ENCODE results near the gene GLRX. TPM values are rescaled to one million over a fixed set of nuclear protein-coding genes. Genes with fewer than 3 reads are reported as not detected.
"Not testable (repeated sequence)": the region's sequence is repeated elsewhere in the genome, so short reads cannot be mapped to it uniquely, and the experiment has no call there.

GLRX gene
- total RNA-seq: 55.4 and 60.2 TPM in 2 replicates

GRCh38 chr5:95822542-95823181, at the start of gene GLRX:
GLRX (minus strand) TSS chr5:95822726; CDS start chr5:95822662, 64 bp downstream.
- ATAC-seq (ENCODE audit: low read depth) (peak; percentile 30), DNase-seq (no peak)
- peak within 1 kb of the TSS; percentile 95 for H3K4me3 Mint-ChIP-seq
- H3K27ac Mint-ChIP-seq: peak within 1 kb of the TSS; percentile 98
- ChIA-PET CTCF (interaction anchor here (1.1 to 4.5 kb wide), 7 partner anchors 9 to 60 kb away, joined by 3 to 32 read pairs (median 6); no protein-coding TSS in a partner anchor), POLR2A (interaction anchor here (0.5 to 10.1 kb wide), 13 partner anchors 9 to 1360 kb away, joined by 3 to 233 read pairs (median 8); partner anchors contain the start of gene RFESD)
- H3K36me3 Mint-ChIP-seq (ENCODE audit: low read depth): peaks cover 16% of the 10 kb centered on the region
- H3K9me3 Mint-ChIP-seq: no peaks in the 10 kb centered on the region
- intact Hi-C loops (cut with micrococcal nuclease): loop anchor here (1.0 to 10.0 kb wide), 8 partner anchors 12 to 1360 kb away; partner anchors contain the start of genes ELL2, ERAP1 and RIOK2
- no peaks in the 10 kb centered on the region for H3K27me3 Mint-ChIP-seq
- H3K4me1 Mint-ChIP-seq: peaks cover 72% of the 10 kb centered on the region
- TF ChIP-seq CTCF (IDR thresholded peaks at IDR 0.05): no peak

GRCh38 chr5:95871146-95871806, 48.8 kb upstream of the GLRX start:
- no peak for TF ChIP-seq CTCF (IDR thresholded peaks at IDR 0.05)
- Mint-ChIP-seq H3K36me3 (ENCODE audit: low read depth) (no peaks in the 10 kb centered on the region), H3K4me1 (peaks cover 34% of the 10 kb centered on the region), H3K4me3 (no peak overlapping the region), H3K27ac (no peak overlapping the region), H3K9me3 (no peaks in the 10 kb centered on the region), H3K27me3 (no peaks in the 10 kb centered on the region)
- CTCF ChIA-PET: interaction anchor here (1.4 to 1.7 kb wide), 2 partner anchors 9 to 227 kb away, joined by 3 to 4 read pairs; no protein-coding TSS in a partner anchor
- DNase-seq: no peak
- POLR2A ChIA-PET: interaction anchor here (1.4 kb wide), 1 partner anchor 91 kb away, joined by 5 read pairs; the partner anchor contains the start of gene ELL2
- no peak for ATAC-seq (ENCODE audit: low read depth)
- intact Hi-C loops (cut with micrococcal nuclease): no loop called here

- ChIA-PET POLR2A (interaction anchor here (0.8 to 2.6 kb wide), 3 partner anchors 58 to 92 kb away, joined by 5 to 10 read pairs (median 5); partner anchors contain the start of gene ELL2), CTCF (interaction anchor here (1.4 to 3.0 kb wide), 2 partner anchors 11 to 226 kb away, joined by 3 to 15 read pairs; no protein-coding TSS in a partner anchor)
- peak overlapping the region; percentile 76 for H3K27ac Mint-ChIP-seq
- peak; percentile 33 for ATAC-seq (ENCODE audit: low read depth)
- no peaks in the 10 kb centered on the region for H3K36me3 Mint-ChIP-seq (ENCODE audit: low read depth)
- no peaks in the 10 kb centered on the region for H3K27me3 Mint-ChIP-seq
- intact Hi-C loops (cut with micrococcal nuclease): loop anchor here (1.0 kb wide), 1 partner anchor 91 kb away; the partner anchor contains the start of gene ELL2
- H3K4me3 Mint-ChIP-seq: peak overlapping the region; percentile 42
- DNase-seq: no peak
- H3K4me1 Mint-ChIP-seq: peaks cover 35% of the 10 kb centered on the region
- no peaks in the 10 kb centered on the region for H3K9me3 Mint-ChIP-seq
- no peak for TF ChIP-seq CTCF (IDR thresholded peaks at IDR 0.05)
These were observed 47.7 kb upstream of the GLRX start for GRCh38 chr5:95870105-95870672.

GRCh38 chr5:95869173-95869855, 46.8 kb upstream of the GLRX start:
- H3K36me3 Mint-ChIP-seq (ENCODE audit: low read depth); H3K27me3 Mint-ChIP-seq; H3K9me3 Mint-ChIP-seq; DNase-seq: not testable (repeated sequence)
- Mint-ChIP-seq H3K4me3 (peak overlapping the region; percentile 46), H3K27ac (peak overlapping the region; percentile 80), H3K4me1 (peaks cover 35% of the 10 kb centered on the region)
- peak; percentile 79 for ATAC-seq (ENCODE audit: low read depth)
- intact Hi-C loops (cut with micrococcal nuclease): loop anchor here (2.0 kb wide), 1 partner anchor 13 kb away; no protein-coding TSS in a partner anchor
- POLR2A ChIA-PET: interaction anchor here (0.6 to 2.6 kb wide), 7 partner anchors 34 to 468 kb away, joined by 3 to 10 read pairs (median 5); partner anchors contain the start of genes ELL2 and RFESD
- CTCF ChIA-PET: interaction anchor here (1.3 to 3.0 kb wide), 2 partner anchors 10 to 467 kb away, joined by 5 to 15 read pairs; no protein-coding TSS in a partner anchor

GRCh38 chr5:95868136-95868535, 45.6 kb upstream of the GLRX start:
- no peak overlapping the region for H3K27ac Mint-ChIP-seq
- POLR2A ChIA-PET: interaction anchor here (1.2 to 2.6 kb wide), 2 partner anchors 60 to 221 kb away, joined by 5 to 10 read pairs; partner anchors contain the start of gene RFESD

More at GRCh38 chr5:95868136-95868535, 45.6 kb upstream of the GLRX start:
- H3K36me3 Mint-ChIP-seq (ENCODE audit: low read depth): no peaks in the 10 kb centered on the region
- intact Hi-C loops (cut with micrococcal nuclease): loop anchor here (1.0 to 2.0 kb wide), 2 partner anchors 9 to 15 kb away; no protein-coding TSS in a partner anchor
- no peak overlapping the region for H3K4me3 Mint-ChIP-seq
- TF ChIP-seq CTCF (IDR thresholded peaks at IDR 0.05): no peak
- ATAC-seq (ENCODE audit: low read depth) (no peak), DNase-seq (no peak)
- H3K9me3 Mint-ChIP-seq: no peaks in the 10 kb centered on the region
- H3K27me3 Mint-ChIP-seq: no peaks in the 10 kb centered on the region
- peaks cover 39% of the 10 kb centered on the region for H3K4me1 Mint-ChIP-seq
- CTCF ChIA-PET: interaction anchor here (1.3 to 3.0 kb wide), 2 partner anchors 9 to 468 kb away, joined by 5 to 15 read pairs; no protein-coding TSS in a partner anchor
